K562 (cell line): ENCODE results near the gene ZFP36. TPM values are rescaled to one million over a fixed set of nuclear protein-coding genes. Genes with fewer than 3 reads are reported as not detected.

ENCODE experiments used
- ATF3 ChIP-seq, 2 experiments: fragments of 450-650 bp in 1 of 2; sonication (generic) in 1 of 2; formaldehyde crosslinking in 1 of 2; IDR thresholded peaks in 1 of 2; conservative IDR thresholded peaks in 1 of 2; 2 replicates each; pipeline versions ENCODE4 v1.6.1 to v1.8.1; 2016 to 2023; ENCODE audit warnings: mild to moderate bottlenecking in 2 of 2, moderate library complexity in 2 of 2, inconsistent platforms in 1 of 2, missing genetic modification reagents in 1 of 2
- ATF7 ChIP-seq: fragments of 450-650 bp; IDR thresholded peaks from 2 replicates; pipeline ENCODE4 v1.7.1; 2014; ENCODE audit warnings: mild to moderate bottlenecking, moderate library complexity
- CHD1 ChIP-seq: fragments of 200-600 bp; sonication (generic); IDR thresholded peaks from one replicate; pipeline ENCODE4 v1.6.1; 2012; ENCODE audit warnings: mild to moderate bottlenecking, moderate library complexity, low read length, inconsistent platforms
- CREB3 ChIP-seq: fragments of 450-650 bp; conservative IDR thresholded peaks from 2 replicates; pipeline ENCODE4 v1.6.1; 2016; ENCODE audit warnings: missing genetic modification characterization, low read depth, mild to moderate bottlenecking, missing compliant biosample characterization, moderate library complexity
- CREB5 ChIP-seq: fragments of 250-450 bp; sonication (Bioruptor Pico); IDR thresholded peaks from 2 replicates; pipeline ENCODE4 v1.5.0; 2020; ENCODE audit warnings: mild to moderate bottlenecking
- E4F1 ChIP-seq: fragments of 250-450 bp; sonication (Bioruptor Pico); IDR thresholded peaks from 2 replicates; pipeline ENCODE4 v1.5.0; 2021; ENCODE audit warnings: mild to moderate bottlenecking, borderline replicate concordance
- ELF4 ChIP-seq: fragments of 450-650 bp; formaldehyde crosslinking; IDR thresholded peaks from 2 replicates; pipeline ENCODE4 v1.4.0; 2022; ENCODE audit warnings: missing genetic modification characterization
- ETS2 ChIP-seq: IDR thresholded peaks from 2 replicates; pipeline ENCODE4 v1.6.1; 2016; ENCODE audit warnings: borderline replicate concordance, missing genetic modification characterization, mild to moderate bottlenecking, moderate library complexity, missing compliant biosample characterization; ENCODE audit not compliant: poor library complexity, severe bottlenecking
- ETV5 ChIP-seq: sonication (generic); formaldehyde crosslinking; IDR thresholded peaks from 2 replicates; pipeline ENCODE4 v1.4.0; 2020; ENCODE audit warnings: low read depth, mild to moderate bottlenecking, missing genetic modification reagents
- HMBOX1 ChIP-seq: sonication (generic); IDR thresholded peaks from 2 replicates; pipeline ENCODE4 v1.6.1; 2016
- HNRNPL ChIP-seq: fragments of 200-400 bp; formaldehyde crosslinking; IDR thresholded peaks from 2 replicates; pipeline ENCODE4 v1.6.1; 2017; ENCODE audit warnings: low read depth, mild to moderate bottlenecking, low read length
- LEF1 ChIP-seq: fragments of 450-650 bp; IDR thresholded peaks from 2 replicates; pipeline ENCODE4 v1.6.1; 2016; ENCODE audit warnings: mild to moderate bottlenecking
- MTA2 ChIP-seq: fragments of 450-650 bp; IDR thresholded peaks from 2 replicates; pipeline ENCODE4 v1.6.1; 2016; ENCODE audit warnings: low read depth
- NCOA1 ChIP-seq: fragments of 450-650 bp; IDR thresholded peaks from 2 replicates; pipeline ENCODE4 v1.6.1; 2016; ENCODE audit warnings: low read depth
- PYGO2 ChIP-seq: fragments of 450-650 bp; IDR thresholded peaks from 2 replicates; pipeline ENCODE4 v1.6.1; 2016; ENCODE audit warnings: mild to moderate bottlenecking, missing genetic modification characterization, moderate library complexity, missing compliant biosample characterization
- SETDB1 ChIP-seq: IDR thresholded peaks from one replicate; pipeline ENCODE4 v1.6.1; 2012; ENCODE audit warnings: low read length, control low read depth, inconsistent platforms
- SMARCE1 ChIP-seq: fragments of 450-650 bp; IDR thresholded peaks from 2 replicates; pipeline ENCODE4 v1.7.1; 2016; ENCODE audit warnings: mild to moderate bottlenecking
- SRF ChIP-seq, 2 experiments: fragments of 250-450, 450-650 bp in 1 of 2; sonication (Bioruptor Pico) in 1 of 2; sonication (generic) in 1 of 2; formaldehyde crosslinking; IDR thresholded peaks; 2 replicates each; pipeline versions ENCODE4 v1.5.0 to v1.5.1; 2020 to 2022; ENCODE audit warnings: mild to moderate bottlenecking in 1 of 2, missing genetic modification reagents in 1 of 2
- SRSF7 ChIP-seq: fragments of 200-400 bp; formaldehyde crosslinking; optimal IDR thresholded peaks from 2 replicates; pipeline ENCODE3; 2017; ENCODE audit warnings: mild to moderate bottlenecking, low read depth, low read length
- ZNF696 ChIP-seq: fragments of 250-450 bp; sonication (Bioruptor Pico); conservative IDR thresholded peaks from 2 replicates; pipeline ENCODE4 v1.4.0; 2020; ENCODE audit warnings: mild to moderate bottlenecking, moderate library complexity
- polyA plus RNA-seq, 8 experiments: library from polyadenylated mRNA; depleted of rRNA in 4 of 8; stranded (reverse) in 5 of 8; unstranded in 3 of 8; fragments of >200 nt; fragmentation: Nextera tagmentation in 2 of 8; fragmentation: Illumina TruSeq in 1 of 8; extraction: Ambion mirVana in 2 of 8; extraction: Trizol in 1 of 8; gene quantifications; 2 replicates each; pipeline versions ENCODE4 v1.2.1 to v1.2.3, GENCODE V29; 2011 to 2014; ENCODE audit warnings: inconsistent platforms in 1 of 8, missing spikeins in 1 of 8
- total RNA-seq, 7 experiments: library from RNA; depleted of rRNA in 6 of 7; stranded (reverse); fragments of >200 nt in 6 of 7; fragmentation: Illumina TruSeq in 2 of 7; extraction: Trizol in 2 of 7; gene quantifications; 2 replicates each; pipeline versions ENCODE4 v1.2.1 to v1.2.3, GENCODE V29; 2011 to 2021; ENCODE audit warnings: low replicate concordance in 1 of 7

ZFP36 gene
- total and polyA plus RNA-seq, 9 of the 15 experiments (the other 6 are each of a cell fraction or from before 2014, with no cell fraction given) = 1.0 to 20.1 (median 3.5) TPM

GRCh38 chr19:39403331-39404312 is 3.0 kb upstream of the ZFP36 start (continued):
- TF ChIP-seq CREB3 (tag) (no peak), HNRNPL (peak; percentile 58; the same call in 1 of the 2 replicates), HMBOX1 (no peak), SMARCE1 (peak; percentile 80), MTA2 (no peak), SRF (CRISPR knock-in tag; IDR thresholded peaks at IDR 0.05) (no peak), ATF3 (IDR thresholded peaks at IDR 0.05) (peak; percentile 91), ATF3 (CRISPR knock-in tag; conservative IDR thresholded peaks at IDR 0.05) (peak; percentile 94), CHD1 (no peak), E4F1 (no peak), LEF1 (peak; percentile 98), ATF7 (peak; percentile 83), SRSF7 (no peak), ELF4 (no peak), ETS2 (tag) (no peak), ETV5 (CRISPR knock-in tag) (0 out of 2 replicates have a peak, but pooled peaks have one; percentile 29), NCOA1 (no peak), SETDB1 (no peak), CREB5 (CRISPR knock-in tag) (no peak), PYGO2 (tag) (no peak), ZNF696 (no peak)
